Fibroblast of lung (primary cell): Measurements from ENCODE around the gene MYADML2. TPM values are rescaled to one million over a fixed set of nuclear protein-coding genes. Genes with fewer than 3 reads are reported as not detected.

Experiments
- DNase-seq, 2 donors: peaks; one replicate each; pipeline versions ENCODE4 v3.0.0 to v3.0.0-alpha.2; 2010; ENCODE audit warnings: low read depth in 2 of 2
- H2AFZ ChIP-seq: 2 replicates; pipeline ENCODE4 v1.5.1; 2012; ENCODE audit warnings: low read length, control low read depth, inconsistent platforms
- H3K27ac ChIP-seq: 2 replicates; pipeline ENCODE4 v1.5.1; 2011; ENCODE audit warnings: low read length, control low read depth; ENCODE audit not compliant: insufficient read depth
- H3K27me3 ChIP-seq: 2 replicates; pipeline ENCODE4 v1.5.1; 2011; ENCODE audit warnings: mild to moderate bottlenecking, low read length; ENCODE audit not compliant: control insufficient read depth, insufficient read depth
- H3K36me3 ChIP-seq: 2 replicates; pipeline ENCODE4 v1.5.1; 2011; ENCODE audit warnings: low read length; ENCODE audit not compliant: control insufficient read depth, insufficient read depth
- H3K4me1 ChIP-seq: 2 replicates; pipeline ENCODE4 v1.5.1; 2011; ENCODE audit warnings: low read length; ENCODE audit not compliant: control insufficient read depth, insufficient read depth; ENCODE audit errors: extremely low read depth
- H3K4me2 ChIP-seq: 2 replicates; pipeline ENCODE4 v1.5.1; 2011; ENCODE audit warnings: low read length, control low read depth; ENCODE audit not compliant: insufficient read depth; ENCODE audit errors: extremely low read depth
- H3K4me3 ChIP-seq, 4 experiments: fragments of 200-600 bp in 1 of 4; sonication (generic) in 1 of 4; replicated peaks in 1 of 4; 2 replicates each; pipeline ENCODE4 v1.5.1; 2011 to 2016; ENCODE audit warnings: low read length in 4 of 4, low read depth in 3 of 4, mild to moderate bottlenecking in 3 of 4, control low read depth in 2 of 4, inconsistent platforms in 1 of 4, mixed read lengths in 1 of 4; ENCODE audit not compliant: insufficient read depth in 1 of 4; ENCODE audit errors: control extremely low read depth in 1 of 4
- H3K79me2 ChIP-seq: 2 replicates; pipeline ENCODE4 v1.5.1; 2012; ENCODE audit warnings: mild to moderate bottlenecking, low read length, inconsistent platforms; ENCODE audit not compliant: control insufficient read depth, insufficient read depth
- H3K9ac ChIP-seq: 2 replicates; pipeline ENCODE4 v1.5.1; 2011; ENCODE audit warnings: mild to moderate bottlenecking, low read length, control low read depth; ENCODE audit not compliant: insufficient read depth
- H3K9me3 ChIP-seq: 2 replicates; pipeline ENCODE4 v1.5.1; 2012; ENCODE audit warnings: low read depth, low read length; ENCODE audit not compliant: control insufficient read depth, insufficient read depth
- H4K20me1 ChIP-seq: 2 replicates; pipeline ENCODE4 v1.5.1; 2011; ENCODE audit warnings: low read length; ENCODE audit not compliant: control insufficient read depth, insufficient read depth; ENCODE audit errors: extremely low read depth
- EZH2 ChIP-seq: IDR thresholded peaks from 2 replicates; pipeline ENCODE4 v1.5.1; 2012; ENCODE audit warnings: low read length, control low read depth, mild to moderate bottlenecking; ENCODE audit errors: missing control alignments
- polyA plus RNA-seq, 2 donors: library from polyadenylated mRNA; depleted of rRNA in 1 of 2; stranded (reverse) in 1 of 2; unstranded in 1 of 2; fragments of >200 nt; gene quantifications; 2 replicates each; pipeline ENCODE4 v1.2.1, GENCODE V29; 2011 to 2012; ENCODE audit warnings: missing spikeins in 1 of 2
- total RNA-seq: library from RNA; depleted of rRNA; stranded (reverse); fragments of >200 nt; gene quantifications from 2 replicates; pipeline ENCODE4 v1.2.1, GENCODE V29; 2014
- TF ChIP-seq, protein P1 (sequence below), 2 donors: IDR thresholded peaks in 1 of 2; conservative IDR thresholded peaks in 1 of 2; 1 replicate in 1 of 2; 2 replicates in 1 of 2; pipeline ENCODE4 v1.5.1; 2011 to 2012; ENCODE audit warnings: low read length in 2 of 2, control low read depth in 1 of 2, inconsistent platforms in 1 of 2, low read depth in 1 of 2, mild to moderate bottlenecking in 1 of 2

Gene MYADML2
- total and polyA plus RNA-seq, 2 donors (not counting 1 experiment from before 2014, with no cell fraction given): not detected

DNA sequence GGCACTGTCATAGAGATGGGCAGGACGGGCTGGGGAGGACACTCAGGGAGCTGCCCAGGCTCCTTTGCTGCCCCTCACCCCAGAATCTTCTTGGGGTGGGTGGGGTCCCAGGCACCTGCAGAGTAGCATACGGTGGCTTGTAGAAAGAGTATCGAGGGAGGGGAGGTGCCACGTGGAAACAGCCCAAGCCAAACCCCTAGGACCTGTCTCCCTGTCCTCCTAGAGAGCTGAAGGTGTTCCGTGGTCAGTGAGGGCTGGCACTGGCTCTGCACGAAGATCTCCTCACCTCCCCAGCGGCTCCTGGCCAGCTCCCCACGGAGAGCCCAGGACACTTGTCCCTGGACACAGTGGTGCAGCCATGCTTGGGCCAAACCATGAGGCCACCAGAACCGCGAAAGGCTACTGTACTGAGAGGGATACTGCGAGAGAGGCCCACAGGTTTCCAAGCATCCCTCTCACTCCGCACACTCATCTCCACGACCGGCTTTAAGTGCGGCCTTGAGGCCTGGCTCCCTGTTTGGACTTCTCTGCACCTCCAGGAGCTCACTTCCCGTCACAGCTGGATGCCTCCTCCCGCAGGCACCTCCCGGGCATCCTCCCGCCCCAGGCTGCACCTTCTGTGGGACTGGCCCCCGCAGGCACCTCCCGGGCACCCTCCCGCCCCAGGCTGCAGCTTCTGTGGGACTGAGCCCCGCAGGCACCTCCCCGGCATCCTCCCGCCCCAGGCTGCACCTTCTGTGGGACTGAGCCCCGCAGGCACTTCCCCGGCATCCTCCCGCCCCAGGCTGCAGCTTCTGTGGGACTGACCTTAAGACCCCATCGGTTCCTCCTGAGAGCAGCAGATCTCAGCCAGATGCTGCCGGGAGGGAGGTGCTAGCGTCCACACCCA is 17.5 kb downstream of the MYADML2 start:
- H3K4me2 ChIP-seq: peak overlapping the region; percentile 70
- no peaks in the 10 kb centered on the region for H3K27me3 ChIP-seq
- H2AFZ ChIP-seq: no peak overlapping the region
- DNase-seq: no peak
- no peak overlapping the region for H3K27ac ChIP-seq
- peaks cover 10% of the 10 kb centered on the region for H3K4me1 ChIP-seq
- no peaks in the 10 kb centered on the region for H4K20me1 ChIP-seq
- no peak overlapping the region for H3K9ac ChIP-seq
- H3K36me3 ChIP-seq: peaks cover 2% of the 10 kb centered on the region
- no peak overlapping the region for H3K4me3 ChIP-seq
- TF ChIP-seq, protein P1, sequence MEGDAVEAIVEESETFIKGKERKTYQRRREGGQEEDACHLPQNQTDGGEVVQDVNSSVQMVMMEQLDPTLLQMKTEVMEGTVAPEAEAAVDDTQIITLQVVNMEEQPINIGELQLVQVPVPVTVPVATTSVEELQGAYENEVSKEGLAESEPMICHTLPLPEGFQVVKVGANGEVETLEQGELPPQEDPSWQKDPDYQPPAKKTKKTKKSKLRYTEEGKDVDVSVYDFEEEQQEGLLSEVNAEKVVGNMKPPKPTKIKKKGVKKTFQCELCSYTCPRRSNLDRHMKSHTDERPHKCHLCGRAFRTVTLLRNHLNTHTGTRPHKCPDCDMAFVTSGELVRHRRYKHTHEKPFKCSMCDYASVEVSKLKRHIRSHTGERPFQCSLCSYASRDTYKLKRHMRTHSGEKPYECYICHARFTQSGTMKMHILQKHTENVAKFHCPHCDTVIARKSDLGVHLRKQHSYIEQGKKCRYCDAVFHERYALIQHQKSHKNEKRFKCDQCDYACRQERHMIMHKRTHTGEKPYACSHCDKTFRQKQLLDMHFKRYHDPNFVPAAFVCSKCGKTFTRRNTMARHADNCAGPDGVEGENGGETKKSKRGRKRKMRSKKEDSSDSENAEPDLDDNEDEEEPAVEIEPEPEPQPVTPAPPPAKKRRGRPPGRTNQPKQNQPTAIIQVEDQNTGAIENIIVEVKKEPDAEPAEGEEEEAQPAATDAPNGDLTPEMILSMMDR (conservative IDR thresholded peaks at IDR 0.05 in 1 of 2, IDR thresholded peaks at IDR 0.05 in 1 of 2; ENCODE audit: low read depth in 1 of 2, low read length in 2 of 2): no peak
- no peak for TF ChIP-seq EZH2
- no peaks in the 10 kb centered on the region for H3K9me3 ChIP-seq
- peaks cover 21% of the 10 kb centered on the region for H3K79me2 ChIP-seq

DNA sequence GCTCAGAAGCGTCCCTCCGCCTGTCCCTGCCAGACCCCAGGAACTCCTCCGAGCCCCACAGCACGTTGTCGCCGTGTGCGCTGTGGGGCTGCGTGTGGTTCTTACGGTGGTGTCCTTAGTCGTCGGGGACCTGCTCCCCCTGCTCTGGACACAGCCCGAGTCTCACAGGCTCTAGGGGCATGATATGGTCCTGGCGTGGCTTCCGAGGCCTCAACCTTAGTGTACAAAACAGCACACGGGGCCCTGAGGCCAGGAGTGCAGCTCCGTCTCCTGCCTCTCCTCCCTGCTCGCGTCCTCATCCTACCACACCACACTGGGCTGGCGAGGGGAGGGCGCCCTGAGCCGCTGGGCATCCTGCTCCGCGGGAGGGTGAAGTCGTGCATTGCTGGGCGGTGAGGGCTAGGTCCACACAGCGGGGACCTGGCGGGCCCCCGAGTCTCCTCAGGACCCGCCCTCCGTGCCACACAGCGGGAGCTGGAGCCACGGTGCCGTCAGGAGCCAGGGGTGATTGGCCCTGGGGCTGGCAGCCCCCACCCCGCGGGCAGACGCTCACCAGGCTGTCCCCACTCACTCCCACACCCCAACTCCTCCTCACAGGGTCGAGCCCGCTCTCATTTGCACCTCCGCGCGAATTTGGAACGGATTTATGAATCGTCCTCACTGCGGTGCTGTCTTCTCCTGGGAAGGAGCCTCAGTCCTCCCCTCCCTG is 18.3 kb downstream of the MYADML2 start:
- peaks cover 2% of the 10 kb centered on the region for H3K36me3 ChIP-seq
- peak overlapping the region; percentile 6 to 65 (median 46) for H3K4me3 ChIP-seq
- H4K20me1 ChIP-seq: no peaks in the 10 kb centered on the region
- peaks cover 15% of the 10 kb centered on the region for H3K4me1 ChIP-seq
- no peaks in the 10 kb centered on the region for H3K9me3 ChIP-seq
- no peak for TF ChIP-seq EZH2
- TF ChIP-seq, protein P1 (conservative IDR thresholded peaks at IDR 0.05 in 1 of 2, IDR thresholded peaks at IDR 0.05 in 1 of 2; ENCODE audit: low read depth in 1 of 2, low read length in 2 of 2): no peak
- H3K27me3 ChIP-seq: no peaks in the 10 kb centered on the region
- H3K9ac ChIP-seq: peak overlapping the region; percentile 65
- peak overlapping the region; percentile 70 for H3K4me2 ChIP-seq
- no peak for DNase-seq
- H2AFZ ChIP-seq: peak overlapping the region; percentile 10
- no peak overlapping the region for H3K27ac ChIP-seq
- H3K79me2 ChIP-seq: peaks cover 29% of the 10 kb centered on the region
